Liver (tissue), 9 donors: ENCODE measurements around the gene SLC25A25. TPM values are rescaled to one million over a fixed set of nuclear protein-coding genes. Genes with fewer than 3 reads are reported as not detected.
"Not testable (repeated sequence)": the region's sequence is repeated elsewhere in the genome, so short reads cannot be mapped to it uniquely, and the experiment has no call there.

ENCODE experiments used
- DNase-seq: peaks from one replicate; pipeline ENCODE4 v3.0.0-alpha.2; 2017; ENCODE audit warnings: low spot score
- H3K27ac ChIP-seq, 2 donors: one replicate each; pipeline ENCODE4 v1.7.0; 2013; ENCODE audit warnings: inconsistent platforms in 2 of 2, low read length in 2 of 2, control low read depth in 1 of 2, low read depth in 1 of 2, mild to moderate bottlenecking in 1 of 2
- H3K27me3 ChIP-seq, 4 donors: one replicate each; pipeline versions ENCODE4 v1.6.1 to v1.7.0; 2013; ENCODE audit warnings: low read length in 3 of 4, inconsistent platforms in 1 of 4, mild to moderate bottlenecking in 1 of 4, moderate library complexity in 1 of 4; ENCODE audit not compliant: control insufficient read depth in 4 of 4, insufficient read depth in 4 of 4
- H3K36me3 ChIP-seq, 4 donors: one replicate each; pipeline versions ENCODE4 v1.6.1 to v1.7.0; 2013; ENCODE audit warnings: low read length in 3 of 4, mild to moderate bottlenecking in 3 of 4, low read depth in 1 of 4, moderate library complexity in 1 of 4; ENCODE audit not compliant: control insufficient read depth in 4 of 4, insufficient read depth in 3 of 4
- H3K4me1 ChIP-seq, 4 donors: one replicate each; pipeline versions ENCODE4 v1.6.1 to v1.7.0; 2013; ENCODE audit warnings: low read length in 3 of 4, mild to moderate bottlenecking in 3 of 4, moderate library complexity in 1 of 4; ENCODE audit not compliant: control insufficient read depth in 4 of 4, insufficient read depth in 4 of 4
- H3K4me3 ChIP-seq, 3 donors: one replicate each; pipeline versions ENCODE4 v1.6.1 to v1.7.0; 2013; ENCODE audit warnings: low read length in 3 of 3, control low read depth in 1 of 3, low read depth in 1 of 3, mild to moderate bottlenecking in 1 of 3
- H3K9ac ChIP-seq, 2 donors: one replicate each; pipeline ENCODE4 v1.7.0; 2013; ENCODE audit warnings: low read length in 2 of 2, mild to moderate bottlenecking in 2 of 2, moderate library complexity in 2 of 2, control low read depth in 1 of 2, low read depth in 1 of 2
- H3K9me3 ChIP-seq, 4 donors: one replicate each; pipeline versions ENCODE4 v1.6.1 to v1.7.0; 2013; ENCODE audit warnings: low read length in 3 of 4; ENCODE audit not compliant: control insufficient read depth in 4 of 4
- EGR1 ChIP-seq, 2 donors: IDR thresholded peaks; 2 replicates each; pipeline ENCODE4 v1.6.1; 2016 to 2018; ENCODE audit warnings: antibody characterized with exemption in 2 of 2, low read depth in 2 of 2
- FOXA1 ChIP-seq: IDR thresholded peaks from 2 replicates; pipeline ENCODE4 v1.6.1; 2016; ENCODE audit warnings: antibody characterized with exemption
- FOXA2 ChIP-seq: IDR thresholded peaks from 2 replicates; pipeline ENCODE4 v1.6.1; 2016; ENCODE audit warnings: antibody characterized with exemption
- GABPA ChIP-seq, 2 donors: IDR thresholded peaks in 1 of 2; conservative IDR thresholded peaks in 1 of 2; 2 replicates each; pipeline ENCODE4 v1.6.1; 2016; ENCODE audit warnings: antibody characterized with exemption in 2 of 2, mild to moderate bottlenecking in 1 of 2, moderate library complexity in 1 of 2
- HNF4A ChIP-seq, 2 donors: conservative IDR thresholded peaks; 2 replicates each; pipeline ENCODE4 v1.6.1; 2016; ENCODE audit warnings: antibody characterized with exemption in 2 of 2, mild to moderate bottlenecking in 2 of 2
- JUND ChIP-seq, 2 donors: IDR thresholded peaks; 2 replicates each; pipeline ENCODE4 v1.6.1; 2016; ENCODE audit warnings: antibody characterized with exemption in 2 of 2
- NR2F2 ChIP-seq: IDR thresholded peaks from 2 replicates; pipeline ENCODE4 v1.6.1; 2016; ENCODE audit warnings: antibody characterized with exemption
- RXRA ChIP-seq, 2 donors: IDR thresholded peaks; 2 replicates each; pipeline ENCODE4 v1.6.1; 2017 to 2018; ENCODE audit warnings: antibody characterized with exemption in 2 of 2, mild to moderate bottlenecking in 1 of 2
- TAF1 ChIP-seq: conservative IDR thresholded peaks from 2 replicates; pipeline ENCODE4 v1.6.1; 2016; ENCODE audit warnings: antibody characterized with exemption, mild to moderate bottlenecking
- YY1 ChIP-seq: IDR thresholded peaks from 2 replicates; pipeline ENCODE4 v1.6.1; 2016; ENCODE audit warnings: antibody characterized with exemption, mild to moderate bottlenecking
- WGBS: extraction: QIAGEN DNeasy Blood & Tissue Kit; methylation state at CpG from one replicate; pipeline ENCODE4 v1.1.7; 2013; 5-methylcytosine and 5-hydroxymethylcytosine counted together
- polyA plus RNA-seq, 2 donors: library from polyadenylated mRNA; stranded (reverse) in 1 of 2; unstranded in 1 of 2; fragments of 200-250 nt in 1 of 2; fragments of >200 nt in 1 of 2; fragmentation: Nextera tagmentation in 1 of 2; extraction: Ambion mirVana in 1 of 2; gene quantifications; one replicate each; pipeline versions ENCODE4 v1.2.1 to v1.2.3, GENCODE V29; 2013 to 2015
- total RNA-seq, 2 donors: library from RNA; depleted of rRNA; stranded (reverse); fragments of >200 nt; gene quantifications; one replicate each; pipeline ENCODE4 v1.2.3, GENCODE V29; 2014
- TF ChIP-seq, protein P1 (sequence below): IDR thresholded peaks from 2 replicates; pipeline ENCODE4 v1.6.1; 2016; ENCODE audit warnings: antibody characterized with exemption
- TF ChIP-seq, protein P2 (sequence below): IDR thresholded peaks from 2 replicates; pipeline ENCODE4 v1.6.1; 2016; ENCODE audit warnings: antibody characterized with exemption, mild to moderate bottlenecking
- TF ChIP-seq, protein P3 (sequence below): IDR thresholded peaks from 2 replicates; pipeline ENCODE4 v1.6.1; 2016; ENCODE audit warnings: antibody characterized with exemption
- donor health status: healthy.
- donor health status: healthy.
- donor health status: healthy.
- donor health status: healthy.
- donor health status: healthy.

The SLC25A25 gene
- total and polyA plus RNA-seq, 4 donors = 21.7 to 74.6 (median 39.3) TPM

DNA sequence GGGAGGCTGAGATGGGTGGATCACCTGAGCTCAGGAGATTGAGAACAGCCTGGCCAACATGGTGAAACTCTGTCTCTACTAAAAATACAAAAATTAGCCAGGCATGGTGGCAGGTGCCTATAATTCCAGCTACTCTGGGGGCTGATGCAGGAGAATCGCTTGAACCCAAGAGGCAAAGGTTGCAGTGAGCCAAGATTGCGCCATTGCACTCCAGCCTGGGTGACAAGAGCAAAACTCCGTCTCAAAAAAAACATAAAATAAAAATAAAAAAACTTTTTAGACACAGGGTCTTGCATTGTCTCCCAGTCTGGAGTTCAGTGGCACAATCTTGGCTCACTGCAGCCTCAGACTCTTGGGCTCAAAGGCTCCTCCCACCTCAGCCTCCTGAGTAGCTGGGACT, 31.5 kb upstream of the SLC25A25 start:
- not testable (repeated sequence) for H3K4me1 ChIP-seq, DNase-seq, H3K27ac ChIP-seq, H3K9me3 ChIP-seq, H3K36me3 ChIP-seq, H3K9ac ChIP-seq, H3K4me3 ChIP-seq, H3K27me3 ChIP-seq
- peak; percentile 15 to 24 for TF ChIP-seq HNF4A (conservative IDR thresholded peaks at IDR 0.05)
- WGBS = 60% methylated on average over 3 of the region's 3 CpGs

DNA sequence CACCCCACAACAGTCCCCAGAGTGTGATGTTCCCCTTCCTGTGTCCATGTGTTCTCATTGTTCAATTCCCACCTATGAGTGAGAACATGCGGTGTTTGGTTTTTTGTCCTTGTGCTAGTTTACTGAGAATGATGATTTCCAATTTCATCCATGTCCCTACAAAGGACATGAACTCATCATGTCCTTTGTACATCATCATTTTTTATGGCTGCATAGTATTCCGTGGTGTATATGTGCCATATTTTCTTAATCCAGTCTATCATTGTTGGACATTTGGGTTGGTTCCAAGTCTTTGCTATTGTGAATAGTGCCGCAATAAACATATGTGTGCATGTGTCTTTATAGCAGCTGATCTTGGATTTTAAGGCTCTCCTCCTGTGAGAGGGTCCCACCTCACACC, 27.2 kb upstream of the SLC25A25 start:
- not testable (repeated sequence) for H3K9me3 ChIP-seq, H3K36me3 ChIP-seq, H3K9ac ChIP-seq, H3K4me3 ChIP-seq, DNase-seq, H3K27me3 ChIP-seq, H3K27ac ChIP-seq
- peaks cover 3 to 11% (median 7%) of the 10 kb centered on the region in 4 donors for H3K4me1 ChIP-seq
- WGBS = 91% methylated on average over 2 of the region's 3 CpGs

DNA sequence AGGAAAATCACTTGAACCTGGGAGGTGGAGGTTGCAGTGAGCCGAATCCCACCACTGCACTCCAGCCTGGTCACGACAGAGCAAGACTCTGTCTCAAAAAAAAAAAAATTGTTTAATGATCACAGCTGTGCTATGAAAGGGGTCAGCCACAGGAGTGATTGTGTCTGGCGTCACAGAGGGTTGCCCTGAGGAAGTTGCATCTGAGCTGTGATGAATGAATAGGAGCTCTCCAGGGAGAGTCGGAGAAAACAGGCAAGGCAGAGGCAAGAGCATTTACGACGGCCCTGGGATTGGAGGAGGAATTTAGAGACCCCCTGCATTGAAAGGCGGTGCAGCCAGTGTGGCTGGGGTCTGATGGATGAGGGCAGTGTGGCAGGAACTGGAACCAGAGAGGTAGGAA, 26.0 kb upstream of the SLC25A25 start:
- H3K9ac ChIP-seq = no peak overlapping the region
- H3K9me3 ChIP-seq = no peaks in the 10 kb centered on the region
- no peak overlapping the region for H3K27ac ChIP-seq
- no peak for DNase-seq
- peaks cover 3 to 11% (median 7%) of the 10 kb centered on the region in 4 donors for H3K4me1 ChIP-seq
- H3K36me3 ChIP-seq = no peaks in the 10 kb centered on the region
- TF ChIP-seq TAF1 = no peak
- TF ChIP-seq, protein P1, sequence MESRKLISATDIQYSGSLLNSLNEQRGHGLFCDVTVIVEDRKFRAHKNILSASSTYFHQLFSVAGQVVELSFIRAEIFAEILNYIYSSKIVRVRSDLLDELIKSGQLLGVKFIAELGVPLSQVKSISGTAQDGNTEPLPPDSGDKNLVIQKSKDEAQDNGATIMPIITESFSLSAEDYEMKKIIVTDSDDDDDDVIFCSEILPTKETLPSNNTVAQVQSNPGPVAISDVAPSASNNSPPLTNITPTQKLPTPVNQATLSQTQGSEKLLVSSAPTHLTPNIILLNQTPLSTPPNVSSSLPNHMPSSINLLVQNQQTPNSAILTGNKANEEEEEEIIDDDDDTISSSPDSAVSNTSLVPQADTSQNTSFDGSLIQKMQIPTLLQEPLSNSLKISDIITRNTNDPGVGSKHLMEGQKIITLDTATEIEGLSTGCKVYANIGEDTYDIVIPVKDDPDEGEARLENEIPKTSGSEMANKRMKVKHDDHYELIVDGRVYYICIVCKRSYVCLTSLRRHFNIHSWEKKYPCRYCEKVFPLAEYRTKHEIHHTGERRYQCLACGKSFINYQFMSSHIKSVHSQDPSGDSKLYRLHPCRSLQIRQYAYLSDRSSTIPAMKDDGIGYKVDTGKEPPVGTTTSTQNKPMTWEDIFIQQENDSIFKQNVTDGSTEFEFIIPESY = no peak
- no peak for TF ChIP-seq YY1
- TF ChIP-seq NR2F2 = no peak
- TF ChIP-seq EGR1 (IDR thresholded peaks at IDR 0.05; ENCODE audit: low read depth in 2 of 2) = no peak
- TF ChIP-seq JUND (IDR thresholded peaks at IDR 0.05) = no peak
- no peak for TF ChIP-seq HNF4A (conservative IDR thresholded peaks at IDR 0.05)
- no peak for TF ChIP-seq FOXA1
- H3K4me3 ChIP-seq = no peak overlapping the region
- H3K27me3 ChIP-seq = no peaks in the 10 kb centered on the region
- 94% methylated on average over 7 of the region's 7 CpGs for WGBS

DNA sequence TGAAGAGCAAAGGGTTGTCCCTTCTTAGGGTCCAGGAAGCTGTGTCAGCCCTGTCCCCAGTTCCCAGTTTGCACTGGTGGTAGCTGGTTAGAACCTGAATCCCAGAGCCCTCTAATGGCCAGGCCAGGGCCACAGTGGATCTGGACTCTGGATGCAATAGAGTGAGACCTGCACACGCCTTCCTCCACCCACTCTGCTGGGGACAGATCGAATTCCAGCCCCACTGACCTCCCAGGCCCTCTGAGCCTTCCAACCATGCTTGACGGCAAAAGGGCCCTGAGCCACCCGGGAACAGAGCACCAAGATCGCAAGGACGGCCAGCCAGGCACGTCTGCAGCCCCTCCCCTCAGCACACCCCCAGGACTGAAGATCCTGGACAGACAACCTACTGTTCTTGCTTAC, 24.6 kb upstream of the SLC25A25 start:
- no peak for DNase-seq
- peaks cover 3 to 11% (median 7%) of the 10 kb centered on the region in 4 donors for H3K4me1 ChIP-seq
- WGBS = 34% methylated on average over 7 of the region's 7 CpGs
- no peaks in the 10 kb centered on the region for H3K9me3 ChIP-seq
- H3K9ac ChIP-seq = peak overlapping the region in 1 of 2 donors; percentile 66
- no peaks in the 10 kb centered on the region for H3K27me3 ChIP-seq
- H3K4me3 ChIP-seq = no peak overlapping the region
- no peaks in the 10 kb centered on the region for H3K36me3 ChIP-seq
- peak overlapping the region; percentile 62 to 68 for H3K27ac ChIP-seq
- TF ChIP-seq, protein P2, sequence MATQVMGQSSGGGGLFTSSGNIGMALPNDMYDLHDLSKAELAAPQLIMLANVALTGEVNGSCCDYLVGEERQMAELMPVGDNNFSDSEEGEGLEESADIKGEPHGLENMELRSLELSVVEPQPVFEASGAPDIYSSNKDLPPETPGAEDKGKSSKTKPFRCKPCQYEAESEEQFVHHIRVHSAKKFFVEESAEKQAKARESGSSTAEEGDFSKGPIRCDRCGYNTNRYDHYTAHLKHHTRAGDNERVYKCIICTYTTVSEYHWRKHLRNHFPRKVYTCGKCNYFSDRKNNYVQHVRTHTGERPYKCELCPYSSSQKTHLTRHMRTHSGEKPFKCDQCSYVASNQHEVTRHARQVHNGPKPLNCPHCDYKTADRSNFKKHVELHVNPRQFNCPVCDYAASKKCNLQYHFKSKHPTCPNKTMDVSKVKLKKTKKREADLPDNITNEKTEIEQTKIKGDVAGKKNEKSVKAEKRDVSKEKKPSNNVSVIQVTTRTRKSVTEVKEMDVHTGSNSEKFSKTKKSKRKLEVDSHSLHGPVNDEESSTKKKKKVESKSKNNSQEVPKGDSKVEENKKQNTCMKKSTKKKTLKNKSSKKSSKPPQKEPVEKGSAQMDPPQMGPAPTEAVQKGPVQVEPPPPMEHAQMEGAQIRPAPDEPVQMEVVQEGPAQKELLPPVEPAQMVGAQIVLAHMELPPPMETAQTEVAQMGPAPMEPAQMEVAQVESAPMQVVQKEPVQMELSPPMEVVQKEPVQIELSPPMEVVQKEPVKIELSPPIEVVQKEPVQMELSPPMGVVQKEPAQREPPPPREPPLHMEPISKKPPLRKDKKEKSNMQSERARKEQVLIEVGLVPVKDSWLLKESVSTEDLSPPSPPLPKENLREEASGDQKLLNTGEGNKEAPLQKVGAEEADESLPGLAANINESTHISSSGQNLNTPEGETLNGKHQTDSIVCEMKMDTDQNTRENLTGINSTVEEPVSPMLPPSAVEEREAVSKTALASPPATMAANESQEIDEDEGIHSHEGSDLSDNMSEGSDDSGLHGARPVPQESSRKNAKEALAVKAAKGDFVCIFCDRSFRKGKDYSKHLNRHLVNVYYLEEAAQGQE = peak; percentile 77
- TF ChIP-seq YY1 = peak; percentile 89
- TF ChIP-seq FOXA1 = peak; percentile 45
- no peak for TF ChIP-seq FOXA2
- TF ChIP-seq, protein P3, sequence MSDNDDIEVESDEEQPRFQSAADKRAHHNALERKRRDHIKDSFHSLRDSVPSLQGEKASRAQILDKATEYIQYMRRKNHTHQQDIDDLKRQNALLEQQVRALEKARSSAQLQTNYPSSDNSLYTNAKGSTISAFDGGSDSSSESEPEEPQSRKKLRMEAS = peak; percentile 63
- no peak for TF ChIP-seq GABPA (IDR thresholded peaks at IDR 0.05 in 1 of 2, conservative IDR thresholded peaks at IDR 0.05 in 1 of 2)
- TF ChIP-seq EGR1 (IDR thresholded peaks at IDR 0.05; ENCODE audit: low read depth in 2 of 2) = peak in 1 of 2 donors; percentile 79
- peak in 1 of 2 donors; percentile 61 for TF ChIP-seq JUND (IDR thresholded peaks at IDR 0.05)
- peak; percentile 86 to 91 for TF ChIP-seq HNF4A (conservative IDR thresholded peaks at IDR 0.05)
- TF ChIP-seq RXRA (IDR thresholded peaks at IDR 0.05) = peak; percentile 76 to 92
- peak; percentile 34 for TF ChIP-seq TAF1
- TF ChIP-seq, protein P1 = peak; percentile 69
- peak; percentile 36 for TF ChIP-seq NR2F2
